A673 (cell line): ENCODE data around the gene VAV3. TPM values are rescaled to one million over a fixed set of nuclear protein-coding genes. Genes with fewer than 3 reads are reported as not detected.

Experiments
- BruUV-seq: library from RNA; stranded (reverse); fragments of 400-500 nt; replicated peaks from 2 replicates; lab custom pipeline; 2021; lab: Mats Ljungman, UMichigan
- CTCF ChIA-PET: fragments of 300-600 bp; sonication (Branson Sonifier 250); formaldehyde crosslinking; loops from one replicate; lab custom pipeline; 2022; ENCODE audit warnings: antibody characterized with exemption; lab: Charles Lee
- POLR2A ChIA-PET: fragments of 300-600 bp; sonication (Branson Sonifier 250); formaldehyde crosslinking; loops from one replicate; lab custom pipeline; 2022; ENCODE audit warnings: antibody characterized with exemption; ENCODE audit not compliant: low non-redundant PET; lab: Charles Lee
- DNase-seq: peaks from one replicate; pipeline ENCODE4 v3.0.0-alpha.2; 2015; ENCODE audit warnings: low spot score
- H3K27ac ChIP-seq: fragments of 200-600 bp; sonication (generic); 2 replicates; pipeline ENCODE4 v1.5.1; 2016; ENCODE audit warnings: mixed run types, low read depth, mild to moderate bottlenecking, mixed read lengths, antibody characterized with exemption, low read length; ENCODE audit not compliant: poor library complexity, severe bottlenecking
- H3K27me3 ChIP-seq: fragments of 200-600 bp; sonication (generic); replicated peaks from 2 replicates; pipeline ENCODE4 v1.6.1; 2017; ENCODE audit warnings: mixed run types, low read depth, mild to moderate bottlenecking, mixed read lengths, antibody characterized with exemption, low read length; ENCODE audit not compliant: insufficient read depth, poor library complexity
- H3K36me3 ChIP-seq: fragments of 200-600 bp; sonication (generic); 2 replicates; pipeline ENCODE4 v1.6.1; 2016; ENCODE audit warnings: mixed run types, mild to moderate bottlenecking, mixed read lengths, antibody characterized with exemption, low read length; ENCODE audit not compliant: insufficient read depth, poor library complexity, severe bottlenecking
- H3K4me1 ChIP-seq: fragments of 200-600 bp; sonication (generic); 2 replicates; pipeline ENCODE4 v1.6.1; 2017; ENCODE audit warnings: mixed run types, mild to moderate bottlenecking, mixed read lengths, antibody characterized with exemption, low read length; ENCODE audit not compliant: insufficient read depth, poor library complexity, severe bottlenecking
- H3K4me3 ChIP-seq: fragments of 200-600 bp; sonication (generic); 2 replicates; pipeline ENCODE4 v1.5.1; 2016; ENCODE audit warnings: low read depth, mixed run types, mild to moderate bottlenecking, mixed read lengths, low read length; ENCODE audit not compliant: poor library complexity, severe bottlenecking
- H3K9me3 ChIP-seq: fragments of 200-600 bp; sonication (generic); 2 replicates; pipeline ENCODE4 v1.6.1; 2016; ENCODE audit warnings: mixed run types, low read depth, mild to moderate bottlenecking, mixed read lengths, antibody characterized with exemption, low read length; ENCODE audit not compliant: poor library complexity, severe bottlenecking
- CTCF ChIP-seq: fragments of 300-800, 200-600 bp; sonication (generic); conservative IDR thresholded peaks from 2 replicates; pipeline ENCODE4 v1.5.1; 2017; ENCODE audit warnings: low read depth, mild to moderate bottlenecking, antibody characterized with exemption, low read length, moderate library complexity, mixed read lengths
- EZH2 ChIP-seq: fragments of 200-600 bp; sonication (generic); IDR thresholded peaks from 2 replicates; pipeline ENCODE4 v1.6.1; 2017; ENCODE audit warnings: borderline replicate concordance, low read depth, mild to moderate bottlenecking, mixed read lengths, antibody characterized with exemption, low read length; ENCODE audit not compliant: poor library complexity, severe bottlenecking
- intact Hi-C: fragments of 100-400 bp; cut with micrococcal nuclease; formaldehyde crosslinking; loops from one replicate; pipeline ENCODE4 v1.10.0; 2022; ENCODE audit not compliant: unreplicated experiment
- total RNA-seq: library from RNA; stranded (reverse); gene quantifications from 2 replicates; pipeline ENCODE4 v1.2.3, GENCODE V29; 2021

Gene VAV3
- total RNA-seq, 1 experiment from 2014 or later = 0.30 TPM

GRCh38 chr1:107802654-107803053 lies 162.3 kb downstream of the VAV3 start:
- no TSS peak for BruUV-seq
- POLR2A ChIA-PET = no interaction called here

GRCh38 chr1:107795994-107796393 lies 169.0 kb downstream of the VAV3 start:
- DNase-seq = no peak
- TF ChIP-seq EZH2 (no peak), CTCF (no peak)
- H3K9me3 ChIP-seq = no peaks in the 10 kb centered on the region
- H3K4me1 ChIP-seq = peaks cover 20% of the 10 kb centered on the region
- BruUV-seq = no TSS peak
- H3K4me3 ChIP-seq = no peak overlapping the region
- no peak overlapping the region for H3K27ac ChIP-seq
- intact Hi-C loops = no loop called here
- H3K27me3 ChIP-seq = peaks cover 5% of the 10 kb centered on the region
- H3K36me3 ChIP-seq = no peaks in the 10 kb centered on the region
- POLR2A ChIA-PET = no interaction called here
- CTCF ChIA-PET = interaction anchor here (0.9 kb wide), 1 partner anchor 14 kb away, joined by 3 read pairs; no protein-coding TSS in a partner anchor

More at GRCh38 chr1:107802654-107803053, 162.3 kb downstream of the VAV3 start:
- Histone ChIP-seq H3K4me3 (no peak overlapping the region), H3K9me3 (no peaks in the 10 kb centered on the region), H3K27ac (no peak overlapping the region), H3K27me3 (peaks cover 39% of the 10 kb centered on the region), H3K4me1 (no peaks in the 10 kb centered on the region), H3K36me3 (no peaks in the 10 kb centered on the region)
- CTCF ChIA-PET = no interaction called here
- intact Hi-C loops = no loop called here
- no peak for DNase-seq
- TF ChIP-seq CTCF (no peak), EZH2 (no peak)

- no peaks in the 10 kb centered on the region for H3K36me3 ChIP-seq
- H3K4me1 ChIP-seq = peaks cover 20% of the 10 kb centered on the region
- no peak overlapping the region for H3K4me3 ChIP-seq
- no peak overlapping the region for H3K27ac ChIP-seq
- intact Hi-C loops = no loop called here
- peaks cover 5% of the 10 kb centered on the region for H3K27me3 ChIP-seq
- CTCF ChIA-PET = interaction anchor here (0.9 kb wide), 1 partner anchor 13 kb away, joined by 3 read pairs; no protein-coding TSS in a partner anchor
- POLR2A ChIA-PET = no interaction called here
- BruUV-seq = no TSS peak
- peak; percentile 21 for DNase-seq
- no peaks in the 10 kb centered on the region for H3K9me3 ChIP-seq
- no peak for TF ChIP-seq CTCF
- TF ChIP-seq EZH2 = no peak
These were observed 169.5 kb downstream of the VAV3 start for GRCh38 chr1:107795441-107795840.
